Inflammatory macrophage treated with lipopolysaccharide for 4 hours (primary cell): Measurements from ENCODE around the gene PPP4R4.

ENCODE experiments used
- DNase-seq: peaks from one replicate; pipeline ENCODE4 v3.0.0-alpha.2; 2020

PPP4R4 gene, protein sequence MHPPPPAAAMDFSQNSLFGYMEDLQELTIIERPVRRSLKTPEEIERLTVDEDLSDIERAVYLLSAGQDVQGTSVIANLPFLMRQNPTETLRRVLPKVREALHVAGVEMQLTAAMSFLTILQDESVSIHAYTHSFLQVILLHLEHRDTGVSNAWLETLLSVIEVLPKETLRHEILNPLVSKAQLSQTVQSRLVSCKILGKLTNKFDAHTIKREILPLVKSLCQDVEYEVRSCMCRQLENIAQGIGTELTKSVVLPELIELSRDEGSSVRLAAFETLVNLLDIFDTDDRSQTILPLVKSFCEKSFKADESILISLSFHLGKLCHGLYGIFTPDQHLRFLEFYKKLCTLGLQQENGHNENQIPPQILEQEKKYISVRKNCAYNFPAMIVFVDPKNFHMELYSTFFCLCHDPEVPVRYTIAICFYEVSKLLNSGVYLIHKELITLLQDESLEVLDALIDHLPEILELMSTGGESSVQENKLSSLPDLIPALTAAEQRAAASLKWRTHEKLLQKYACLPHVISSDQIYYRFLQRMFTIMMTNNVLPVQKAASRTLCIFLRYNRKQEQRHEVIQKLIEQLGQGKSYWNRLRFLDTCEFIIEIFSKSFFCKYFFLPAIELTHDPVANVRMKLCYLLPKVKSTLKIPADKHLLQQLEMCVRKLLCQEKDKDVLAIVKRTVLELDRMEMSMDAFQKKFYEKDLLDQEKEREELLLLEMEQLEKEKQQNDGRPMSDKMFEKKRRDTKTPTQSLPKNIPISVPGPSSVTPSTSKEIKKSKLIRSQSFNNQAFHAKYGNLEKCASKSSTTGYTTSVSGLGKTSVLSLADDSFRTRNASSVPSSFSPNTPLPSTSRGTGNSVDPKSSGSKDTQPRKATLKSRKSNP

DNA sequence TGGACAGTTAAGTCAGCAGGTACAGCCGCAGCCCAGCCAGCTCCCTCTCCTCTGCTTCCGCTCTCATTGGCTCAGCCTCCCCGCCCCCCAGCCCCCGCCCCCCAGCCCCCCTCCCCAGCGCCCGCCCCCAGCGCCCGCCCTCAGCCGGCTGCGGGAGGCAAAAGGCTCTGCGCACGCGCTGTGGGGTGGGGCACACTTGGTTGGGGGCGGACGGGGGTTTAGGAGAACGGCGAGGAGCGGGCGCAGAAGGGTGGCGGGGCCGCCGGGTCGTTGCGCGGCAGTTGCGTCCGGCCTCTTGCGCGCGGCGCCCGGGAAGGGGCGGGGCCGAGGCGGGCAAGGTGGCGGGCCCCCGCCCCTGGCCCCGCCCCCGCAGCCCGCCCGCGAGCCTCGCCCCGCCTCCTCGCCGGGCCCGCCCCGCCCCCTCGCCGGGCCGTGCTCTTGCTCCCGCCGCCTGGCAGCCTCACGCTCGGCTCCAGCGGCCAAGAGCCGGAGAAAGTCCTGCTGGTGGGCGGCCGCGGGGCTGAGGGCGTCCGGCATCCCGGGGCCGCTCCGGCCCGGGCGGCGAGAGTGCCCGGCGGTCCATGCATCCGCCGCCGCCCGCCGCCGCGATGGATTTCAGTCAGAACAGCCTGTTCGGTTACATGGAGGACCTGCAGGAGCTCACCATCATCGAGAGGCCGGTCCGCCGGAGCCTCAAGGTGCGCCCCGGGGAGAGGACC, at the start of gene PPP4R4:
PPP4R4 (plus strand) TSS at position 438 of the 719 bp plus-strand sequence; CDS start at position 582, 144 bp downstream.
- DNase-seq: peak; percentile 73

DNA sequence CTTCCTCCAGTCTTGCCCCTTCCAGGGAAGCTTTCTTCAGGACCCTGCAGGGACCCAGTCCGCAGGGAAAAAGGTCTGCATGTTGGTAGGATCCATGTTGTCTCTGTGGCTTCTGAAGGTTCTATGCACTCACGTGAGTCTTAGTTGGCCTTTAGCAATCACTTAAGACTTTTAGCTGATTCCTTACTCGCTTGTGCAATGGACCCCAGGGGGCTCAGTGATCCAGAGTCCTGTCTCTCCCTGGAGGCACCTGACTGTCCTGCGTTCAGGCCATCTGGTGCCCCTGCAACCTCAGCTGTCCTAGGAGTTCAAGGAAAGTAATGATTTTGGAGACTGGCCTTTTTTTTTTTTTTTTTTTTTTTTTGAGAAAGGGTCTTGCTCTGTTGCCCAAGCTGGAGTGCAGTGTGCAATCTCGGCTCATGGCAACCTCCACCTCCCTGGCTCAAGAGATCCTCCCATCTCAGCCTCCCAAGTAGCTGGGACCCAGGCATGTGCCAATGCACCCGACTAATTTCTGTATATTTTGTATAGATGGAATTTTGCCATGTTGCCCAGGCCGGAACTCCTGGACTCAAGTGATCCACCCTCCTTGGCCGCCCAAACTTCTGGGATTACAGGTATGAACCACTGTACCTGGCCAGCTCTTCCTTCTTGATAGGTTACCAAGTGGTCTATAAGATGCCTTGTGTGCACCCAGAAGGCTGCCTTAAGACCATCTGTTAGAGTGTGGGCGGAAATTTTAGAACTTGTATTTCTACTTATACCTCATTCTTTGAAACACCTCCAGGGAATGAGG, 49.3 kb upstream of the PPP4R4 start:
- no peak for DNase-seq

GRCh38 chr14:94125659-94126418, 48.3 kb upstream of the PPP4R4 start:
- no peak for DNase-seq

DNA sequence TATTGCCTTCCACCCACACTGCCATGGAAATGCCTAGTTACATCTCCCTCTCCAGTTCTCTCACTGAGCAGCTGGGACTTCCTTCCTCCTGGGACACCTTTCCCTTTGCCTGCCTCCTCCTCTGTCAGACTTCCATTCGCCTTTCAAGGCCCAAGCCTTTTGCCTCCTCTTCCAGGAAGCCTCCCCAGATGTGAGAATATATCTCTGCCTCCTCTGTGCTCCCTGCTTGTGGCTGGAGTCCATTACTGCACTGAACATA, 47.8 kb upstream of the PPP4R4 start:
- no peak for DNase-seq

DNA sequence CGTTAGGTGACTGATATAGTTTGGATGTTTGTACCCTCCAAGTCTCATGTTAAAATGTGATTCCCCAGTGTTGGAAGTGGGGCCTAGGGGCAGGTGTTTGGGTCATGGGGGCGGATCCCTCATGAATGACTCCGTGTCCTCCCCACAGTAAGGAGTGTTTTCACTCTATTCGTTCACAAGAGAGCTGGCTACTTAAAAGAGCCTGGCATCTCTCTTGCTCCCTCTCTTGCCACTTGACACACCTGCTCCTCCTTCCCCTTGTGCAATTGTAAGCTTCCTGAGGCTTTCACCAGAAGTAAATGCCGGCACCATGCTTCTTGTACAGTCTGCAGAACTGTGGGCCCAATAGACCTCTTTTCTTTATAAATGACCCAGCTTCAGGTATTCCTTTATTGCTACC, 47.3 kb upstream of the PPP4R4 start:
- no peak for DNase-seq

DNA sequence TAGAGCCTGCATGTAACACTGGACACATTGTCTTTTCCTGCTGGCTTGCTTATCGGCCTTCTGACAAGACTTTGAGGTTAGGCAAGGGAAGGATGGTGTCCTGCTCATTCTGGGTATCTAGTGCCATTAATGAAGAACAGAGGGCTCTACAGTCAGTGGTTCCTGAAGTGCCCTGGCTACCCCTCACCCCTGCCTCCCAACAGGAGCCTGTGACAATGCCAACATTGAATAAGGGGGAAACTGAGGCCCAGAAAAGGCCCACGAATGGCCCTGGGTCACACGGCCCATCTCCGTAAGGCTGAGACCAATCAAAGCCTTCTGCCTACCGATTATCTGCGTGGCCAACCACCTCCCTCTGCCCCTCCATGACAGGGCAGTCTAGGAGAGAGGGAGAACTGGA, 46.8 kb upstream of the PPP4R4 start:
- DNase-seq: no peak

- no peak for DNase-seq
These were observed 45.8 kb upstream of the PPP4R4 start for GRCh38 chr14:94128216-94128839.

- peak; percentile 82 for DNase-seq
These were observed 44.9 kb upstream of the PPP4R4 start, which contains the start of gene IFI27L2 for GRCh38 chr14:94129111-94129757. Gene IFI27L2 (minus strand): TSS chr14:94129604. CDS start chr14:94129564, 40 bp downstream.

- DNase-seq: peak; percentile 63
These were observed 44.2 kb upstream of the PPP4R4 start for GRCh38 chr14:94129758-94130414.

DNA sequence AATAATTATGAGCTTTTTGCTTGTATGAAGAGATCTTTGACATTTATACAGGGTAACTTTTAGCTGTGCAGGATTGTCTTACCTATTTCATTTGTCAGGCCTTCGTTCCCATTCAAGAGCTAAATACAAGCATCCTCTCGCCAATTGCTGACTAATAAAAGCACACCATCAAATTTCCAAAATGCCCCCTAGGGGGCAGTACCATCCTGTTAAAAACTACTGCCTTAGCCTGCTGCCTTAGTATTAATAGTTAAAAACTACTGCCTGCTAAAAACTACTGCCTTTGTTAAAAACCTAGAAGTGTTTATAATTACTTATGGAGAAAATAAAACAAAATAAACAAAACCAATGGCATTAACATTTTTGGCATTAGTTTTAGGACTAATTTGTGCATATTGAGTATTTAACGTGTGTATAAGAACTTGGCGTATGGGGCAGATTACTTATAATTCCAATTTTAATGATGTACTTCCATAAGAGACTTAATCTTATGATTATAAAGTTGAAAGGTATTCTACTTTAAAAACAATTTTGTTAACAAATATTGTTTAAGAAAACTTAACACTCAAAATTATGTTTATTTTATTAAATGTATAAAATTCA, 41.7 kb upstream of the PPP4R4 start:
- peak; percentile 74 for DNase-seq

- no peak for DNase-seq
These were observed 38.6 kb upstream of the PPP4R4 start for GRCh38 chr14:94135476-94135875.

GRCh38 chr14:94136575-94137331, 37.4 kb upstream of the PPP4R4 start:
- peak; percentile 81 for DNase-seq

DNA sequence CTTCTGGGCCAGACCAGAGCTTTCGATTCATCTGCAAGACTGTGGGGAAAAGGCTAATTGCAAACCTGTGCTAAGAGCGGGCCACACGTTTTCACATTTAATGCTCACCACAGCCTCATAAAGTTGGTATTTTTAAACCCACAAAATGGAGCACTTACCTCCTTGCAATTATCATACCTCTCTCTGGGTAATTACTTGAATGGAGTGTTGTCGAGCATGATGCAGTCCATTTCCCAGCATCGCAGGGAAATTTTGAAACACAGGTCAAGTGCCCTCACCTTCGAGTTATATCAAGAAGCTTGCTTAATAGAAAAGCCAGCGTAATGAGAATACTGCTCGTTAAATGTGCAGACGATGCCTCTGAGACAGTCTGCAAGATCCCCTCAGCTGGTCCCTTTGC, 35.9 kb upstream of the PPP4R4 start:
- no peak for DNase-seq

DNA sequence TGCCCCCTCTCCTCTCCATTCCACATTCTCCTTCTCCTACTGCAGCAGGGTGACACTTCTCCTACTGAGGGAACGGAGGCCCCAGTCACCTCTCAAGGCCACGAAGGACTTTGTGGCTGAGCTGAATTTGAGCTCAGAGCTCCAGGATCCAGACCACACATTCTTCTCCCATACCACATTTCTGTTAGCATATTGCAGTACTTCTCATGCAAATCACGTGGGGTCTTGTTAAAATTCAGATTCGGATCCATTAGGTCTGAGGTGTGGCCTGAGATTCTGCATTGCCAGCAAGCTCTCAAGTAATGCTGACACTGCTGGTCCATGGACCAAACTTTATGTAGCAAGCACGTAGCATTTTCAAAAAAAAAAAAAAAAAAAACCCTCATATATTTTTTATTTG, 35.1 kb upstream of the PPP4R4 start:
- DNase-seq: no peak

DNA sequence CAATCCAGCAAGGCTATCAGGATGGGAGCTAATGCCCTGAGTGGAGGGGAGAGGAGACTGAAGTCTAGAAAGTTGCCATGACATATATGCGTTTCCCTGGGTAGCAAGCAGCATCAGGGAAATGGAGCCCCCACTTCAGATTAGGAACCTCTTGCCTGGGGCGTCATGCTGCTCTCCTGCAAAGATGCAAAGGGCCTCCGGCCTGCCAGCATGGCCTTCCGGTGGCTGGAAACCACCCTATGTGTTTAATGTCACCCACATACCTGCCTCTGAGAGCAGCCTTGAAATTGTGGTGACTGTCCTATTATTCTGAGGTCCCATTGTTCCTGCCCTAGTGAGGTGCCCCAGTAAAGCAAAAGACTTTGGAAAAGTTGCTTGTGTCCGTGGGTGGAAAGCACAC, 34.7 kb upstream of the PPP4R4 start:
- no peak for DNase-seq

- DNase-seq: no peak
These were observed 31.9 kb upstream of the PPP4R4 start for GRCh38 chr14:94142247-94142646.

DNA sequence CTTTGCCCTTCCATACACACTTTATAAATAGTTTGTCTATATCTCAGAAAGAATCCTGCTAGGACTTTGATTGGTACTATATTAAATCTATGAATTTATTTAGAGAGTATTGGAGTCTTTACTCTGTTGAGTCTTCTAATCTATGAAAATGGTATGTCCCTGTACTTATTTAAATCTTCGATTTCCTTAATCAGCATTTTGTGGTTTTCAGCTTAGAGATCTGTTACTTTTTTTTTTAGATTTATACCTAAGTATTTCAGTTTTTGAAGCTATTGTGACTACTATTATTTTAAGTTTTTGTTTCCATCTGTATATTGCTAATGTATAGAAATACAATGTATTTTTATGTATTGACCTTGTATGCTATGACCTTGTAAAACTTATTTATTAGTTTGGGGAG, 31.3 kb upstream of the PPP4R4 start:
- no peak for DNase-seq

DNA sequence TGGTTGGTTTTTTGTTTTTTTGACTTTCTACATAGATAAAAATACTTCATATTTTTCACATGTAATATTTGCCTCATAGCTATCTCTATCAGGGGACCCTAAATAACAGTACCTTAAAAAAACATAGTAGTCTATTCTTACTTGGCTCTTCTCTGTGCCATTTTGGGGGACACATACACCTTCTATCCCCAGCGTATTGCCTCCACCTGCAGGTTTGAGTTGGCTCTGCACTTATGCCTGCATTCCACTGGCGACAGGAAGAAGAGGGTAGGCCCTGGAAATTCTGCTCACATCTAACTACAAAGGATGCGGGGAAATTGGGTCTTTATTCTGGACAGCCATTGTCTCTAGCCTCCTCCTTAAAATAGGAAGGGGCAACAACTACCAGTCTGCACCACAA, 30.9 kb upstream of the PPP4R4 start:
- DNase-seq: no peak

DNA sequence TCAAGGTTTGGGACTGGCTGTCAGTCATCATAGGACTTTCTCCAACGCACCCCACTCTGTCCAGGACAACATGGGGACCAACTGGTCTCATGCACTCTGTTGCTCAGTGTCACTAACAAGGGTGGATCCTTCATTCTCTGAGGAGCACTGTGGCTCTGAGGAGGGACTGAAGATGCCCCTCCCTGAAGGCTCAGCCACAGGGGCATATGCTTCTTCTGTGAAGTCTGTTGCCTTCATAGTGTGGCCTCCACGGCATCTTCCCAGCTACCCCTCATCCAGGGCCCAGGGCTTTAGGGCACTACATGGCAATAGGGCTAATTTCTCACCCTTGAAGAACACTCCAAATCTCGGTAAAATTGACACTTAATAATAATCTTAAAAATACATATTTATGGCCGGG, 30.4 kb upstream of the PPP4R4 start:
- no peak for DNase-seq
